Esophagus squamous epithelium (tissue), 4 donors: ENCODE measurements around the gene MT1A.

ENCODE experiments used
- CTCF ChIP-seq, 6 experiments: fragments of 450-650 bp in 4 of 6; fragments of 200-600 bp in 2 of 6; sonication (generic) in 2 of 6; IDR thresholded peaks; one replicate each; pipeline ENCODE4 v1.5.1; 2016 to 2019; ENCODE audit warnings: antibody characterized with exemption in 6 of 6, mild to moderate bottlenecking in 4 of 6, moderate library complexity in 4 of 6
- POLR2A ChIP-seq, 4 donors: fragments of 450-650 bp; IDR thresholded peaks; one replicate each; pipeline ENCODE4 v1.6.1; 2017; ENCODE audit warnings: antibody characterized with exemption in 4 of 4, mild to moderate bottlenecking in 4 of 4, moderate library complexity in 3 of 4

DNA sequence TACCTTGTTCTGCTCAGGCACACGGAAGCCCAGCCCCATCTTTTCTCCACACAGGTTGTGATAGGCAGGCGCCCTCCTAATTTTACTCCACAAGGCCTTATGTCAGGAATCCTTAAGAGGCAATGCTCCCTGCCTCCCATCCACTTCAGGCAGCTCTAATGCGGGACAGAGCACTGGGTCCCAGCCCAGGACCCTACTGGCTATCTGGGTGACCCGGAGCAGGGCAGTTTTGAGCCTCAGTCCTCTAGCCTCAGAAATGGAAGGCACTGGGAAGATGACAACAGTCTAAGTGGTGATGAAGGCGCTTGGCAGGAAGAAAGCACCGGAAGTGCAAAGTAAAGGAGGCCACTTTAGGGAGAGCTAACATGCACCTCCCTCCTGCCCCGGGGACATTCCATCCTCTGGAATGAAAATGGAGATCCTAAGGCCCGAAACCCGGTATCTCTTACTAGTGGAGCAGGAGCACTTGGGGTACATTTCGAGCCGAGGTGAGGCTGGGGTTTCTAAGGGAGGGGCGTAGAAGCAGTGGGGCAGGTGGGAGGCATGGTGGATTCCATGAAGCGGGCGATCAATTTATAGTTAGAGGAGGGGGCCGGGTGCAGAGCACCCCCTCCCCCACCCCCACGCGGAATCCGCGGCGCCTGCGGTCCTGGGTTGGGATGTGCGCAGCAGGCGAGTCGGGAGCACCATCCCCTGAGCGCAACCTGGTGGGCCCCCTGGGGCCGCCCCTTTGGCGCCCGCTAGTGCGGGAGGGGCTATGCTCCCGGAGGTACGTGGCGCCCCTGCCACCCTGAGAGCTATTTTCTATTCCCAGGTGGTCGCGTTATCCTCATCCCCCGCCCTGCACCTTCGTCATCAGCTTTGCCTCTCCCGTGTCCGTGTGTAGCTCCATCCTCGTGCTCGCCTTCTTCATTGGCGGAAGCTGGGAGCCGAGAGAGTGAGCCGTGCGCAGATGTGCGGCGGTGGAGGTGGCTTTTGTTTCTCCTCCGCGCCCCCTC is 24.2 kb downstream of the MT1A start:
- TF ChIP-seq CTCF (IDR thresholded peaks at IDR 0.05) = no peak
- no peak for TF ChIP-seq POLR2A (IDR thresholded peaks at IDR 0.05)
